Ascending aorta (tissue), 2 donors: Measurements from ENCODE around the gene PCDH9. TPM values are rescaled to one million over a fixed set of nuclear protein-coding genes. Genes with fewer than 3 reads are reported as not detected.

Experiments
- DNase-seq, 2 donors: peaks; one replicate each; pipeline ENCODE4 v3.0.0-alpha.2; 2019; ENCODE audit warnings: low spot score in 2 of 2
- H3K27ac ChIP-seq, 2 donors: fragments of 200-600 bp; sonication (generic); one replicate each; pipeline ENCODE4 v1.5.1; 2016 to 2017; ENCODE audit warnings: mild to moderate bottlenecking in 1 of 2
- H3K27me3 ChIP-seq: fragments of 200-600 bp; sonication (generic); one replicate; pipeline ENCODE4 v1.5.1; 2017
- H3K36me3 ChIP-seq, 2 donors: fragments of 200-600 bp; sonication (generic); one replicate each; pipeline ENCODE4 v1.5.1; 2016
- H3K4me1 ChIP-seq, 2 donors: fragments of 200-600 bp; sonication (generic); one replicate each; pipeline ENCODE4 v1.5.1; 2016 to 2017; ENCODE audit warnings: mild to moderate bottlenecking in 1 of 2
- H3K4me3 ChIP-seq, 2 donors: fragments of 200-600 bp; sonication (generic); one replicate each; pipeline ENCODE4 v1.5.1; 2016 to 2017; ENCODE audit warnings: mild to moderate bottlenecking in 1 of 2
- H3K9me3 ChIP-seq, 2 donors: fragments of 200-600 bp; sonication (generic); one replicate each; pipeline ENCODE4 v1.5.1; 2016
- CTCF ChIP-seq, 3 experiments: fragments of 200-600 bp in 2 of 3; fragments of 450-650 bp in 1 of 3; sonication (generic) in 2 of 3; IDR thresholded peaks; one replicate each; pipeline ENCODE4 v1.5.1; 2016 to 2019; ENCODE audit warnings: antibody characterized with exemption in 3 of 3, mild to moderate bottlenecking in 1 of 3, moderate library complexity in 1 of 3
- intact Hi-C: fragments of 100-400 bp; cut with DNase I; formaldehyde crosslinking; loops from one replicate; pipeline ENCODE4 v1.15.1; 2023
- total RNA-seq: library from RNA; depleted of rRNA; stranded (reverse); fragments of >200 nt; gene quantifications from one replicate; pipeline ENCODE4 v1.1.0, GENCODE V29; 2016

Gene PCDH9
- total RNA-seq, result 3.6 TPM

- H3K27ac ChIP-seq, result peak within 1 kb of the TSS; percentile 90
- TF ChIP-seq CTCF (IDR thresholded peaks at IDR 0.05), result no peak
- intact Hi-C loops, result loop anchor here (5.0 kb wide), 3 partner anchors 237 to 1317 kb away; no protein-coding TSS in a partner anchor
- H3K9me3 ChIP-seq, result no peaks in the 10 kb centered on the region
- no peaks in the 10 kb centered on the region for H3K27me3 ChIP-seq
- H3K4me3 ChIP-seq, result peak within 1 kb of the TSS; percentile 53 to 86
- no peak for DNase-seq
- H3K36me3 ChIP-seq, result no peaks in the 10 kb centered on the region
- peaks cover 0 to 2% of the 10 kb centered on the region in 2 donors for H3K4me1 ChIP-seq
Measured at GRCh38 chr13:67229481-67230403, at the start of gene PCDH9. PCDH9 (minus strand) TSS chr13:67230336; CDS start chr13:67228440, 1,896 bp downstream.

- Histone ChIP-seq H3K4me1 (no peaks in the 10 kb centered on the region), H3K9me3 (no peaks in the 10 kb centered on the region), H3K36me3 (no peaks in the 10 kb centered on the region), H3K27ac (no peak overlapping the region), H3K27me3 (no peaks in the 10 kb centered on the region), H3K4me3 (no peak overlapping the region)
- TF ChIP-seq CTCF (IDR thresholded peaks at IDR 0.05), result no peak
- intact Hi-C loops, result no loop called here
- no peak for DNase-seq
Measured at GRCh38 chr13:67278235-67278634, 48.1 kb upstream of the PCDH9 start.

- intact Hi-C loops, result no loop called here
- TF ChIP-seq CTCF (IDR thresholded peaks at IDR 0.05), result no peak
- Histone ChIP-seq H3K27ac (no peak overlapping the region), H3K9me3 (no peaks in the 10 kb centered on the region), H3K4me3 (no peak overlapping the region), H3K36me3 (no peaks in the 10 kb centered on the region), H3K4me1 (no peaks in the 10 kb centered on the region), H3K27me3 (no peaks in the 10 kb centered on the region)
- no peak for DNase-seq
Measured at GRCh38 chr13:67277581-67277980, 47.4 kb upstream of the PCDH9 start.

- H3K36me3 ChIP-seq, result no peaks in the 10 kb centered on the region
- H3K9me3 ChIP-seq, result no peaks in the 10 kb centered on the region
- H3K4me3 ChIP-seq, result no peak overlapping the region
- no peaks in the 10 kb centered on the region for H3K27me3 ChIP-seq
- H3K4me1 ChIP-seq, result no peaks in the 10 kb centered on the region
- no peak for TF ChIP-seq CTCF (IDR thresholded peaks at IDR 0.05)
- H3K27ac ChIP-seq, result no peak overlapping the region
- intact Hi-C loops, result no loop called here
- DNase-seq, result no peak
Measured at GRCh38 chr13:67275351-67275960, 45.3 kb upstream of the PCDH9 start.

GRCh38 chr13:67273001-67273400, 42.9 kb upstream of the PCDH9 start:
- no peaks in the 10 kb centered on the region for H3K4me1 ChIP-seq
- no peaks in the 10 kb centered on the region for H3K36me3 ChIP-seq
- DNase-seq, result no peak
- intact Hi-C loops, result no loop called here
- no peak for TF ChIP-seq CTCF (IDR thresholded peaks at IDR 0.05)
- H3K9me3 ChIP-seq, result no peaks in the 10 kb centered on the region
- no peaks in the 10 kb centered on the region for H3K27me3 ChIP-seq
- H3K4me3 ChIP-seq, result no peak overlapping the region
- H3K27ac ChIP-seq, result no peak overlapping the region
